HepG2 (cell line): ENCODE measurements around the gene KIRREL3. TPM values are rescaled to one million over a fixed set of nuclear protein-coding genes. Genes with fewer than 3 reads are reported as not detected.

Experiments
- ATAC-seq: fragments of 200-7000 bp; cut with Tn5 transposase; 3 replicates; pipeline ENCODE4 v1.9.1; 2020; ENCODE audit warnings: mild to moderate bottlenecking, moderate library complexity
- BruUV-seq: library from RNA; stranded (reverse); fragments of 400-500 nt; replicated peaks from 2 replicates; lab custom pipeline; 2021; lab: Mats Ljungman, UMichigan
- CTCF ChIA-PET: fragments of 300-600 bp; formaldehyde crosslinking; extraction: SDS; loops from one replicate; lab custom pipeline; 2021; ENCODE audit warnings: low total read pairs, inconsistent platforms, low intra/inter-chr PET ratio; lab: Yijun Ruan, JAX
- POLR2A ChIA-PET: fragments of 350-600 bp; sonication (Branson Sonifier 250); formaldehyde crosslinking; loops from one replicate; lab custom pipeline; 2020; ENCODE audit warnings: antibody characterized with exemption, inconsistent platforms; lab: Yijun Ruan, JAX
- DNase-seq: peaks from one replicate; pipeline ENCODE4 v3.0.0-alpha.2; 2015; ENCODE audit warnings: low spot score
- FAIRE-seq: peaks from 3 replicates; lab custom pipeline; 2011; peaks lifted over from hg19 to GRCh38; lab: Jason Lieb, UNC
- H2AFZ ChIP-seq: one replicate; pipeline ENCODE4 v1.6.1; 2011; ENCODE audit warnings: low read length, inconsistent platforms
- H3K27ac ChIP-seq: fragments of 300-600 bp; 3 replicates; pipeline ENCODE4 v1.8.0; 2011; ENCODE audit warnings: mixed run types, mild to moderate bottlenecking, mixed read lengths, low read length, inconsistent platforms; ENCODE audit not compliant: insufficient read depth; ENCODE audit errors: extremely low read length
- H3K27me3 ChIP-seq, 2 experiments: fragments of 200-600 bp in 1 of 2; 2 replicates in 1 of 2; 3 replicates in 1 of 2; pipeline versions ENCODE4 v1.6.0 to v1.8.0; 2011; ENCODE audit warnings: low read length in 2 of 2, mild to moderate bottlenecking in 2 of 2, moderate library complexity in 2 of 2, inconsistent platforms in 1 of 2; ENCODE audit not compliant: insufficient read depth in 2 of 2, control insufficient read depth in 1 of 2
- H3K36me3 ChIP-seq, 2 experiments: fragments of 200-600 bp in 1 of 2; replicated peaks in 1 of 2; 2 replicates in 1 of 2; 3 replicates in 1 of 2; pipeline versions ENCODE4 v1.5.1 to v1.8.0; 2011; ENCODE audit warnings: low read length in 2 of 2, inconsistent platforms in 1 of 2; ENCODE audit not compliant: insufficient read depth in 2 of 2, control insufficient read depth in 1 of 2
- H3K4me1 ChIP-seq: 2 replicates; pipeline ENCODE4 v1.5.1; 2012; ENCODE audit warnings: low read length, inconsistent platforms; ENCODE audit not compliant: insufficient read depth
- H3K4me2 ChIP-seq: 2 replicates; pipeline ENCODE4 v1.6.0; 2011; ENCODE audit warnings: low read depth, low read length, inconsistent platforms
- H3K4me3 ChIP-seq, 3 experiments: fragments of 200-600 bp in 1 of 3; sonication (generic), shearing (Covaris generic) in 1 of 3; replicated peaks in 1 of 3; 2 replicates each; pipeline ENCODE4 v1.5.1; 2011 to 2016; ENCODE audit warnings: low read length in 3 of 3, inconsistent platforms in 2 of 3, low read depth in 2 of 3, mild to moderate bottlenecking in 2 of 3, control low read depth in 1 of 3, mixed read lengths in 1 of 3; ENCODE audit not compliant: insufficient read depth in 1 of 3
- H3K79me2 ChIP-seq: one replicate; pipeline ENCODE4 v1.6.1; 2011; ENCODE audit warnings: low read length, inconsistent platforms; ENCODE audit not compliant: insufficient read depth
- H3K9ac ChIP-seq: 2 replicates; pipeline ENCODE4 v1.6.0; 2011; ENCODE audit warnings: mild to moderate bottlenecking, low read depth, low read length, inconsistent platforms; ENCODE audit not compliant: insufficient read depth
- H3K9me3 ChIP-seq: 2 replicates; pipeline ENCODE4 v1.5.1; 2012; ENCODE audit warnings: mild to moderate bottlenecking, low read length
- H4K20me1 ChIP-seq: 2 replicates; pipeline ENCODE4 v1.6.0; 2011; ENCODE audit warnings: inconsistent platforms, mild to moderate bottlenecking, low read length, moderate library complexity; ENCODE audit not compliant: insufficient read depth
- DNMT3B ChIP-seq: conservative IDR thresholded peaks from 2 replicates; pipeline ENCODE4 v1.6.1; 2016; ENCODE audit warnings: missing biosample characterization, control low read depth
- FOXO1 ChIP-seq: sonication (generic); formaldehyde crosslinking; IDR thresholded peaks from 2 replicates; pipeline ENCODE4 v1.4.0; 2020; ENCODE audit warnings: missing genetic modification reagents
- HOXA5 ChIP-seq: sonication (generic); formaldehyde crosslinking; IDR thresholded peaks from 2 replicates; pipeline ENCODE4 v1.4.0; 2020; ENCODE audit warnings: missing genetic modification reagents
- MED13 ChIP-seq: sonication (generic); formaldehyde crosslinking; IDR thresholded peaks from 2 replicates; pipeline ENCODE4 v1.5.0; 2020; ENCODE audit warnings: missing genetic modification reagents
- MIXL1 ChIP-seq: IDR thresholded peaks from 2 replicates; pipeline ENCODE4 v1.6.1; 2016
- TOE1 ChIP-seq: sonication (generic); formaldehyde crosslinking; IDR thresholded peaks from 2 replicates; pipeline ENCODE4 v1.4.0; 2020; ENCODE audit warnings: mild to moderate bottlenecking, missing genetic modification reagents
- ZNF678 ChIP-seq: sonication (generic); formaldehyde crosslinking; IDR thresholded peaks from 2 replicates; pipeline ENCODE4 v1.4.0; 2020; ENCODE audit warnings: mild to moderate bottlenecking, missing genetic modification reagents
- WGBS: methylation state at CpG from one replicate; pipeline ENCODE4 v1.1.6; 2017; ENCODE audit warnings: low lambda C conversion rate; 5-methylcytosine and 5-hydroxymethylcytosine counted together
- in situ Hi-C: cut with HindIII; loops from 2 replicates; pipeline ENCODE4 v1.10.0; 2017; ENCODE audit warnings: low pct_unique_long_range_greater_than_20kb; ENCODE audit not compliant: extremely low pct_ligation_motif_present
- intact Hi-C: fragments of 100-400 bp; cut with micrococcal nuclease; formaldehyde crosslinking; loops from one replicate; pipeline ENCODE4 v1.10.0; 2022; ENCODE audit not compliant: unreplicated experiment
- polyA plus RNA-seq, 8 experiments: library from polyadenylated mRNA; depleted of rRNA in 3 of 8; stranded (reverse) in 7 of 8; unstranded in 1 of 8; fragments of >200 nt; fragmentation: Illumina TruSeq in 4 of 8; extraction: Trizol in 4 of 8; gene quantifications; 2 replicates each; pipeline versions ENCODE4 v1.2.1 to v1.2.3, GENCODE V29; 2011 to 2016; ENCODE audit warnings: low read depth in 4 of 8, missing spikeins in 1 of 8, mixed read lengths in 1 of 8; ENCODE audit not compliant: insufficient read depth in 1 of 8
- total RNA-seq, 5 experiments: library from RNA; depleted of rRNA; stranded (reverse); fragments of >200 nt; fragmentation: Illumina TruSeq; extraction: Trizol; gene quantifications; 2 replicates each; pipeline ENCODE4 v1.2.3, GENCODE V29; 2016; ENCODE audit warnings: low read depth in 1 of 5
- TF ChIP-seq, protein P1 (sequence below): IDR thresholded peaks from 2 replicates; pipeline ENCODE4 v1.6.1; 2016; ENCODE audit warnings: missing compliant biosample characterization, missing genetic modification reagents, borderline replicate concordance

KIRREL3 gene
- total and polyA plus RNA-seq, 2 of the 13 experiments (the other 11 are each of a cell fraction or from before 2014, with no cell fraction given) = not detected

DNA sequence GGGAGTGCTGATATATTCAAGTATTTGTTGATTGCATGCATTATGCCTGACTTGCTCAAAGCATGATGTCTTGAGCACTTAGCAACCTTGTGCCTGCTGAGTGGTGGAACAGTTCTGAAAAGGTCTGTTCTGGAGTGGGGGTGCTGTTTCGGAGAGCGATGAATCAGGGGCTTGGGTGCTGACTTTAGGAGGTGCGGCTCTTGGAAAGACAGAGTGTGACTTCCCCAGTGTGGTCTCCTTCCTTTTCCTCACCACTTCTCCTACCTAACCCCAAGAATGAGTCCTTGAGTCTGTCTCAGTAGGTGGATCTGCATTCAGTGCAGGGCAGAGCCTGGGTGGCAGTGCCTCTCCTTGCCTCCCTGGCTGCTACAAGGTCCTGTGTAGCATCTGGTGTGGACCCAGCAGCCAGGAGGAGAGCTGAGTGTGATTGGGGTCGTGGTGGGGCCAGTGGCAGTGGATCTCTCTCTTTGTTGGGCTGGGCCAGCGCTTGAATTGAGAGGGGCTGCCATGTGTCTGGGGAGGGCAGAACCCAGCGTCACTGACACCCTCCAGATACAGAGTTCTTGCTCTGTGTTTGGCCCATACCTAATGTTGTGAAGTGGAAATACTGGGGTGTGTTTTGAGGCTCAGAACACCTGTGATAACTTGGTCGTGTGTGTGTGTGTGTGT is 609.1 kb downstream of the KIRREL3 start:
- H2AFZ ChIP-seq = no peak overlapping the region
- no peaks in the 10 kb centered on the region for H3K4me1 ChIP-seq
- CTCF ChIA-PET = interaction anchor here (1.4 kb wide), 1 partner anchor 81 kb away, joined by 8 read pairs; no protein-coding TSS in a partner anchor
- FAIRE-seq = no peak
- intact Hi-C loops = no loop called here
- BruUV-seq = no TSS peak
- H3K79me2 ChIP-seq = peaks cover 2% of the 10 kb centered on the region
- no peaks in the 10 kb centered on the region for H4K20me1 ChIP-seq
- no peak overlapping the region for H3K9ac ChIP-seq
- H3K27me3 ChIP-seq = no peaks in the 10 kb centered on the region
- H3K4me2 ChIP-seq = no peak overlapping the region
- no peak for TF ChIP-seq TOE1 (CRISPR knock-in tag)
- TF ChIP-seq MIXL1 = no peak
- TF ChIP-seq, all 625 proteins: peak for 0
- DNase-seq (no peak), ATAC-seq (no peak; the same call in 2 of the 3 replicates)
- H3K27ac ChIP-seq = no peak overlapping the region
- POLR2A ChIA-PET = no interaction called here
- no peaks in the 10 kb centered on the region for H3K36me3 ChIP-seq
- H3K9me3 ChIP-seq = no peaks in the 10 kb centered on the region
- WGBS = 80% methylated on average over 6 of the region's 7 CpGs
- no peak overlapping the region for H3K4me3 ChIP-seq
- in situ Hi-C loops = no loop called here

DNA sequence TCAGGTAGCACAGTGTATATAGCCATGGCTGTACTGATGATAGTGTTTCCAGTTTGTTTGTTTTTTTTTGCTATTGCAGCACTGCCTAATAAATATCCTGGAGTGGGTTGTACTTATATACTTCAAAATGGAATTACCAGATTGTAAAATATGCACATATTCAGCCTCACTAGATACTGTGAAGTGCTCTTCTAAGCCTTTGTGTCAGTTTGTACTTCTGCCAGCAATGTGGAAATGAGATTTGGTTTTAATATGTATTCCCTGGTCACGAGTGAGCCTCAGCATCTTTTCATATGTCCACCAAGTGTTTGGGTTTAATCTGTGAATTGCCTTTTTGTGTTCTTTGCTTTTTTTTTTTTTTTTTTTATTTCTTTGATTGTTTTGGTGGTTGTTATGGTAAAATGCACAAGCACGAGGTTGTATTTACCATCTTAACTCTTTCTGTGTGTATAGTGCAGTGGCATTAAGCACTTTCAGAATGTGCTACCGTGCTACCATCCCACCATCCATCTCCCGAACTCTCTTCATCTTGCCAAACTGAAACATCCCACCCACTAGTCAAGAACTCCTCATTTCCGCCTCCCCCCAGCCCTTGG is 610.2 kb downstream of the KIRREL3 start:
- BruUV-seq = no TSS peak
- Histone ChIP-seq H4K20me1 (no peaks in the 10 kb centered on the region), H2AFZ (no peak overlapping the region), H3K4me1 (no peaks in the 10 kb centered on the region), H3K9me3 (no peaks in the 10 kb centered on the region), H3K4me2 (no peak overlapping the region), H3K4me3 (no peak overlapping the region), H3K36me3 (no peaks in the 10 kb centered on the region), H3K27me3 (no peaks in the 10 kb centered on the region), H3K9ac (no peak overlapping the region), H3K27ac (no peak overlapping the region), H3K79me2 (peaks cover 2% of the 10 kb centered on the region)
- in situ Hi-C loops = no loop called here
- DNase-seq = no peak
- POLR2A ChIA-PET = no interaction called here
- CTCF ChIA-PET = no interaction called here
- no peak for FAIRE-seq
- WGBS = 84% methylated on average over 5 of the region's 5 CpGs
- TF ChIP-seq MED13 (CRISPR knock-in tag) = no peak
- TF ChIP-seq DNMT3B (CRISPR knock-in tag) = no peak
- TF ChIP-seq HOXA5 = no peak
- TF ChIP-seq, protein P1, sequence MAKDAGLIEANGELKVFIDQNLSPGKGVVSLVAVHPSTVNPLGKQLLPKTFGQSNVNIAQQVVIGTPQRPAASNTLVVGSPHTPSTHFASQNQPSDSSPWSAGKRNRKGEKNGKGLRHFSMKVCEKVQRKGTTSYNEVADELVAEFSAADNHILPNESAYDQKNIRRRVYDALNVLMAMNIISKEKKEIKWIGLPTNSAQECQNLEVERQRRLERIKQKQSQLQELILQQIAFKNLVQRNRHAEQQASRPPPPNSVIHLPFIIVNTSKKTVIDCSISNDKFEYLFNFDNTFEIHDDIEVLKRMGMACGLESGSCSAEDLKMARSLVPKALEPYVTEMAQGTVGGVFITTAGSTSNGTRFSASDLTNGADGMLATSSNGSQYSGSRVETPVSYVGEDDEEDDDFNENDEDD = no peak
- no peak for TF ChIP-seq FOXO1 (CRISPR knock-in tag)
- no peak for TF ChIP-seq ZNF678 (CRISPR knock-in tag)
- ATAC-seq = no peak
- intact Hi-C loops = no loop called here
